ENCODE results near the gene SEMA3D.

Gene SEMA3D

GRCh38 chr7:85114342-85114741 lies 72.5 kb downstream of the SEMA3D start:
- H3K27ac ChIP-seq: no peak overlapping the region
- peak; percentile 64 for DNase-seq (ENCODE audit: low spot score)
- CTCF ChIA-PET: interaction anchor here (1.0 kb wide), 1 partner anchor 12 kb away, joined by 3 read pairs; no protein-coding TSS in a partner anchor
- no peak for TF ChIP-seq CTCF (conservative IDR thresholded peaks at IDR 0.05; ENCODE audit: low read depth)
- POLR2A ChIA-PET (ENCODE audit: low non-redundant PET): no interaction called here

GRCh38 chr7:85111761-85112160 lies 75.1 kb downstream of the SEMA3D start:
- POLR2A ChIA-PET (ENCODE audit: low non-redundant PET): no interaction called here

GRCh38 chr7:85106719-85107118 lies 80.1 kb downstream of the SEMA3D start:
- no peak for DNase-seq (ENCODE audit: low spot score)
- no peak for TF ChIP-seq CTCF (conservative IDR thresholded peaks at IDR 0.05; ENCODE audit: low read depth)
- no peak overlapping the region for H3K27ac ChIP-seq
- POLR2A ChIA-PET (ENCODE audit: low non-redundant PET): no interaction called here
- CTCF ChIA-PET: no interaction called here

More at GRCh38 chr7:85111761-85112160, 75.1 kb downstream of the SEMA3D start:
- TF ChIP-seq CTCF (conservative IDR thresholded peaks at IDR 0.05; ENCODE audit: low read depth): no peak
- H3K27ac ChIP-seq: no peak overlapping the region
- CTCF ChIA-PET: interaction anchor here (0.7 kb wide), 1 partner anchor 190 kb away, joined by 3 read pairs; no protein-coding TSS in a partner anchor
- DNase-seq (ENCODE audit: low spot score): no peak

GRCh38 chr7:85104432-85105205 lies 82.2 kb downstream of the SEMA3D start:
- POLR2A ChIA-PET (ENCODE audit: low non-redundant PET): no interaction called here
- DNase-seq (ENCODE audit: low spot score): peak; percentile 17
- no peak for TF ChIP-seq CTCF (conservative IDR thresholded peaks at IDR 0.05; ENCODE audit: low read depth)
- CTCF ChIA-PET: interaction anchor here (0.5 to 0.7 kb wide), 3 partner anchors 47 to 1170 kb away, joined by 3 to 4 read pairs (median 4); no protein-coding TSS in a partner anchor
- H3K27ac ChIP-seq: no peak overlapping the region

- POLR2A ChIA-PET (ENCODE audit: low non-redundant PET): no interaction called here
- peak; percentile 5 for DNase-seq (ENCODE audit: low spot score)
- CTCF ChIA-PET: no interaction called here
- no peak for TF ChIP-seq CTCF (conservative IDR thresholded peaks at IDR 0.05; ENCODE audit: low read depth)
- H3K27ac ChIP-seq: no peak overlapping the region
Observed at GRCh38 chr7:85103962-85104361, 82.9 kb downstream of the SEMA3D start.

GRCh38 chr7:85103357-85103756 lies 83.5 kb downstream of the SEMA3D start:
- no peak for DNase-seq (ENCODE audit: low spot score)
- CTCF ChIA-PET: interaction anchor here (0.7 kb wide), 1 partner anchor 1550 kb away, joined by 3 read pairs; no protein-coding TSS in a partner anchor
- H3K27ac ChIP-seq: no peak overlapping the region
- TF ChIP-seq CTCF (conservative IDR thresholded peaks at IDR 0.05; ENCODE audit: low read depth): no peak
- POLR2A ChIA-PET (ENCODE audit: low non-redundant PET): no interaction called here

Data from RWPE1 (cell line).